Activated T-cell treated with anti-CD3 and anti-CD28 coated beads for 48 hours (primary cell): ENCODE results near the gene SELENOV.

Experiments used
- DNase-seq: peaks from one replicate; pipeline ENCODE4 v3.0.0-alpha.2; 2020; ENCODE audit warnings: low read depth

The SELENOV gene

DNA sequence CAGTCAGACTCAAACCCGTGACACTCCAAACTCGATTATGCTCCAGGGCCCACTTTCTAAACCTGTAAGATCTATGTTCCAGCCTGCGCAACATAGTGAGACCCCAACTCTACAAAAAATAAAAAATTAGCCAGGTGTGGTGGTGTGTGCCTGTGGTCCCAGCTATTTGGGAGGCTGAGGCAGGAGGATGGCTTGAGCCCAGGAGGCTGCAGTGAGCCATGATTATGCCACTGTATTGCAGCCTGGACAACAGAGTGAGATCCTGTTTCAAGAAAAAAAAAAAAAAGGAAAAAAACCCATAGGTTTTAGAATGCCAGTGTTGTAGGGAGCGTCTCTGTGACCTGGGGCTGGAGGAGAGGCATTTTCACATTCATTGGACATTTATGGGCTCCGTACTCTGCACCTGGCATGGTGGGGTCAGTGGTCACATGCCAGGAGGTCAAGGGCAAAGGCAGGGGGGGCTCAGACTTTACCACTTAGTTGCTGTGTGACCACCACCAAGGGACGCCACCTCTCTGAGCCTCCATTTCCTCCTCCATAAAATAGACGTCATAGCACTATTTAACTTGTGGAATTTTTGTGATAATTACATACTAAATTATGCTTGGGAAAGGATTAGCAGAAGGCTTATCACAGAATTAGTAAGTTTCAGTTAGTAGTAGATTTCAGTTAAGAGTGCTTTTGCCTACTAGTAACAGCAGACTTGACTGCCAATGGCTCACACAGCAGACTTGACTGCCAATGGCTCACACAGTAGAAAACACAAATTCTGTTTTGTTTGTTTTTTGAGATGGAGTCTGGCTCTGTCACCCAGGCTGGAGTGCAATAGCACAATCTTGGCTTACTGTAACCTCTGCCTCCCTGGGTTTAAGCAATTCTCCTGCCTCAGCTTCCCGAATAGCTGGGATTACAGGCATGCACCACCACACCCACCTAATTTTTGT is 5.9 kb downstream of the SELENOV start:
- no peak for DNase-seq

DNA sequence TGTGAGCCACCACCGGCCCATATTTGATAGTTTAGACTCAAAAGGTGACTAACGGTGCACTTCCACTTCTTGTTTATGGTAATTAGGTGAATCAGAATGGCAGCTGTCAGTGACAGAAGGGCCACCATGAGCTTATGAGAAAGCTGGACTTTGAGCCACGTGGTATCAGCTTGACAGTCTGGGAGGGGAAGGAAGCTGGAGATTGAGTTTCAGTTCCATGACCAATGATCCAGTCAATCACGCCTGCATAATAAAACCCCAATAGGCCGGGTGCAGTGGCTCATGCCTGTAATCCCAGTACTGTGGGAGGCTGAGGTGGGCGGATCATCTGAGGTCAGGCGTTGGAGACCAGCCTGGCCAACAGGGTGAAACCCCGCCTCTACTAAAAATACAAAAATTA is 9.6 kb downstream of the SELENOV start:
- no peak for DNase-seq

DNA sequence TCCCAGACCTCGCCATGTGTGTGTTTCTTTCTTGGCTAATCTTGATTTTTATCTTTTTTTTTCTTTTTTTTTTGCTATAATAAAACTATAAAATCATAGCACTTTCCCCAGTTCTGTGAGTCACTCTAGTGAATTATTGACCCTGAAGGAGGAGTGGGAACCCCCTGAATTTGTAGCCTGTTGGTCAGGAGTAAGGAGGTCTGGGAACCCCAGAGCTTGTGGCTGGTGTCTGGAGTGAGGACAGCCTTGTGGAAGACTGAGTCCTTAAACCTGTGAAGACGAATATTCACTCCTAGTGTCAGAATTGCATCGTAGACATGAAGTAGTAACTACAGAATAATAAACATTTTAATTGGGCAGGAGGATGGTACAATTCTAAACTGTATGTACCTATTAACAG is 10.3 kb downstream of the SELENOV start:
- no peak for DNase-seq

DNA sequence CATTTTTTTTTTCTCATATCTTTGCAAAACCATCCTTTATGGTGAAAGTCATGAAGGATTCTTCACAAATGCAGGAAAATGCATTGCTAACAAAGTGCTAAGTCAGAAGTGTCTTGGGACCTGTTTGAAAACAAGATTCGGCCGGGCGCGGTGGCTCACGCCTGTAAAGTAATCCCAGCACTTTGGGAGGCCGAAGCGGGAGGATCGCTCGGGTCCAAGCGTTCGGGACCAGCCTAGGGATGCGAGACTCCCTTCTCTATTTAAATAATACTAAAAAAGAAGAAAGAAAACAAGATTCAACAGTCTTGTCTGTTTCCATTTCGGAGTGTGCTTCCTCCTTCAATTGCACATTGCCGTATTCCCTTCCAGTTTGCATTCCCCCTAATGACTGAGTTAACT is 16.9 kb downstream of the SELENOV start:
- DNase-seq = no peak

DNA sequence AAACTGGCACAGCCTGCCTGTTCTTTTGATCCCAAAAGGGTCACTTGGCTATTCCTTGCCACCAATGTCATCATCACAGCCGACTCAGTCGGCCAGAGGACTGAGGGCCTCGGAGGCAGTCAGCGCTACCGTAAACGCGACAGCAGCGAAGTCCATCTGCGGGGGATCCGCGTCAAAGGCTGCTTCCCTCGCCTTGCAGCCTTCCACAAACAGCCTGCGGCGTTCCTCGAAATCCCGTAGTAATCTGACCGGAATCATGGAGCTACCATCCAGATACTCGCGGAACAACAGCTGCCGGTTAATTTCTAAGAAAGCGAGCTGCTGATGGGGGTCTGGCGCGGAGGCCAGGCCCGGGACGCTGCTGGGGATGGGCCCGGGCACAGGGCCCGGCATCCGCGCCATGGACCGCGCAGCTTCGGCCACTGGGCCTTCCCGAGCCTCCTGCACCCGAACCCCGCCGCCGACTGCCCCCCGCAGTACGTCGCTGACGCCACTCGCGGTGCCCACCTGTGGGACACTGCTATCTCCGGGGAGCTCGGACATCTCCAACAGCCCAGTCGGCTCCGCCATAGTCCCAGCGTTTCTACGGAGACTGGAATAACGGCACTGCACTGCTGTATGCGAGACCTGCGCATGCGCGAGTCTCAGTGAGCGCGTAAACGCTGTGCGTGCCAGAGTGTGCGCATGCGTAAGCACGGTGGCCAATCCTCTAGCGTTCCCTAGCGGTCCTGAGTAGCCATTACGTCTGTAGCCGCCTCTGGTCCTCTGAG is 17.5 kb downstream of the SELENOV start, which contains the start of gene EID2B:
EID2B (minus strand) TSS at position 620 of the 770 bp plus-strand sequence; CDS start at position 570, 50 bp downstream.
- peak; percentile 92 for DNase-seq

DNA sequence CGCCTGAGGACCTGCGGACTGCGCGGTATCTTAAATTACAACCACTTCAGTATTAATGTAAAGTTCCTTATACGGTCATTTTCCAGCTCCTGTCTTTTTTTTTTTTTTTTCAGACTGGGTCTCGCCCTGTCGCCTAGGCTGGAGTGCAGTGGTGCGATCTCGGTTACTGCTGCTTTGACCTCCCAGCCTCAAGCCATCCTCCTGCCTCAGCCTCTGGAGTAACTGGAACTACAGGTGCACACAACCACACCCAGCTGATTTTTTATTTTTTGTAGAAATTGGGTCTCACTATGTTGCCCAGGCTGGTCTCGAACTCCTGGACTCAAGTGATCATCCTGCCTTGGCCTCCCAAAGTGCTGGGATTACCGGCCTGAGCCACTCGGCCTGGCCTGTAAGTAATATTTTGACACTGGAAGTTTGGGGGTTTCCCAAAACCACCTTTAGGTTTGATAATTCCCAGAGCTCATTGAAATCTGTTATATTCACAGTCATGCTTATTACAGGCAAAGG is 18.1 kb downstream of the SELENOV start:
- no peak for DNase-seq

DNA sequence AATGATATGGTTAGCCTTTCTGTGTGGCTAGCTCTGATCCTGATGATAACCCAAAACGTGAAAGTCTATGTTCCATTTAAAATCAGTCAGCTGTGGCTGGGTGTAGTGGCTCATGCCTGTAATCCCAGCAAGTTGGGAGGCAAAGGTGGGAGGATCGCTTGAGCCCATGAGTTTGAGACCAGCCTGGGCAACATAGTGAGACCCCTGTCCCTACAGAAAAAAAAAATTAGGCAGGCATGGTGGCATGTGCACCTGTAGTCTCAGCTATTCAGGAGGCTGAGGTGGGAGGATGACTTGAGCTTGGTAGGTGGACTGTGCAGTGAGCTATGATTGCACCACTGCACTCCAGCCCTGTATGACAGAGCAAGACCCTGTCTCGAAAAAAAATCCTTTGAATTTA is 18.9 kb downstream of the SELENOV start:
- no peak for DNase-seq

DNA sequence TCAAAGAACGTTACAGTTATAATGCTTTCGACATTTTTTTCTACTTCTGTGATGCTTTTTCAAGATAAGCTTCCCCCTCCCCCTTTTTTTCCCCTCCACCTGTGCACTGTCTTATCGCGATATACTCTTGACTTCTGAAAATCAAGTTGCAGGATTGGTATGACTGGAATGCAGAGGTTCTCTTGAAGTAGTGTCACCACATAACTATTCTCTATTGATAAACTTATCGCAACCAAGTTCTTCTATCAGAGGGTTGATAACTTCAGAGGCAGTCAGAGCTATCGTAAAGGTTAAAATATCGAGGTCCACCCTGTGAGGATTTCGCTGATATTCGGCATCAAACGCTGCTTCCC is 24.2 kb downstream of the SELENOV start:
- no peak for DNase-seq

DNA sequence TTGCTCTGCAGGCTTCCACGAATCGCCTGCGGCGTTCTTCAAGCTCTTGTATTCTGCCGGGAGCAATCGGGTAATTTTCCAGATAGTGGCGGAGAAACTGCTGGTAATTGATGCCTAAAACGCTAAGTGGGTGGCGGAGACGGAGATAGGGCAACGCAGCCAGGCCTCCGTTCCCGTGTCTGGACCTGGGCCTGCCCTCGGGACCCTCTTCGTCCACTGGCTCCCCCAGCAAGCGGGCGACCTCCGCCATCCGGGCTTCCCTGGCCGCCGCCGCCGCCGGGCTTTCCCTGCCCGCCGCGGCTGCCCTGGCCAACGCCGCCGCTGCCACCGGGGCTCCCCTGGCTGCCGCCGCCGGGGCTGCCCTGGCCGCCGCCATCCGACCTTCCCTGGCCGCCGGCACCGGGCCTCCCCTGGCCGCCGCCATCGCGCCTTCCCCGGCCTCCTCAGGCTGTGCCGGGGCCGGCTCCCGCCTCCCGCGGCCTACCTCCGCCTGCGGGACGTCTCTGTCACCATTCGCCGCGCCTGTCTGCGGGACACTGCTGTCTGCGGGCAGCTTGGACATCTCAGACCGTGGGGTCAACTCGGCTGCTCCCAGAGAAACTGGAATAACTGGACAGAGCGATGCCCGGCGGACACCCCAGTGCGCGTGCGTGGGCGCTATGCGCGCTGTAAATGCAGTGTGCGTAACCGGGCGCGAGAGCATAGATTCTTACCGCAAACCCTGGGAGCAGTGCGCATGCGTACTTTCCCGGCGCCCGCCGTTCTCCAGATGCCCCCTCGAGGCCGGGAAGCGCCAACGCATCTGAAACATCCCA is 24.8 kb downstream of the SELENOV start, which contains the start of gene EID2:
EID2 (minus strand) TSS at position 644 of the 815 bp plus-strand sequence; CDS start at position 562, 82 bp downstream.
- DNase-seq = peak; percentile 92

DNA sequence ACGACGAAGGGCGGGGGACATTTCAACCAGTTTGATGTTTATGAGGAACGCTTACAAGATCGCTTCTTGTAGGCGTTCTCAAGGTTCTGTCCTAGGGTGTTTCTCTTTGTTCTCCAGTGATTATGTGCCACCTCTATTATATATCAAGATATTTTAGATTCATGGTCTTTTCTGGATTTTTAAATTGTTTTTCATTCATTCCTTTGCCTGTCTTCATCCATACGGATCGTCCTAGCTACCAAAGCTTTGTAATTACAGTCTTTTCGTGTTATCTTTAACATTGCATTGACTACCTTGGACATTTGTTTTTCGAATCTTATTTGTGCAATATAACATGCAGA is 25.4 kb downstream of the SELENOV start:
- DNase-seq = no peak

DNA sequence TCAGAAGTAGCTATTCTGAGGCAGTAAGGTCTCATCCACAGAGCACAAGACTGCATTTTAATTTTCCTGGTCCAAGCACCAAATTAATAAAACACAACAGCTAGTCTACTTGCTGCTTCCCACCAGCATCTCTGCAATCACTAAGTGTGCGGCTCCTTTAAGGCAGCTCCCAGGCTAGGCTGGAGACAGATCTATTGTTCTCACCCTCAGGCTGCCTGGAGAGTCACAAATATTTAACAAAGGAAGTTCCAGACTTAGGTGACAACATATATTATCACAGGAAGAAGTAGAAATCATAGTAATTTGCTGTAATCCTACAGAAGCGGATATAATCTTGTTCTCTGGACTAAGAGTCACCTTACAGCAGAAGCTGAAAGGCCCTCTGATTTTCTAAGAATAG is 27.3 kb downstream of the SELENOV start:
- DNase-seq = no peak

DNA sequence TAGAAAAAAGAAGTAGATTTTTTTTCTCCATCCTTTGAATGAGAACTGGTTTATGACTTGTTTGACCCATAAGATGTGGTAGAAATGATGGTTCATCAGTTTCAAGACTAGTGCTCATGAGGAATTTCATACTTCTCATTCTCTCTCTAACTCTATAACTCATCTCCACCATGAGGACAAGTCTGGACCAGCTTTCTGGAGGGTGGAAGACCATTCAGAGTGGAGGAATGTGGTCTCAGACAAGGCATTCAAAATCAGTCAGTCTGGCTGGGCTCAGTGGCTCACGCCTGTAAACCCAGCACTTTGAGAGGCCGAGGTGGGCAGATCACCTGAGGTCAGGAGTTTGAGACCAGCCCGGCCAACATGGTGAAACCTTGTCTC is 28.5 kb downstream of the SELENOV start:
- DNase-seq = no peak

DNA sequence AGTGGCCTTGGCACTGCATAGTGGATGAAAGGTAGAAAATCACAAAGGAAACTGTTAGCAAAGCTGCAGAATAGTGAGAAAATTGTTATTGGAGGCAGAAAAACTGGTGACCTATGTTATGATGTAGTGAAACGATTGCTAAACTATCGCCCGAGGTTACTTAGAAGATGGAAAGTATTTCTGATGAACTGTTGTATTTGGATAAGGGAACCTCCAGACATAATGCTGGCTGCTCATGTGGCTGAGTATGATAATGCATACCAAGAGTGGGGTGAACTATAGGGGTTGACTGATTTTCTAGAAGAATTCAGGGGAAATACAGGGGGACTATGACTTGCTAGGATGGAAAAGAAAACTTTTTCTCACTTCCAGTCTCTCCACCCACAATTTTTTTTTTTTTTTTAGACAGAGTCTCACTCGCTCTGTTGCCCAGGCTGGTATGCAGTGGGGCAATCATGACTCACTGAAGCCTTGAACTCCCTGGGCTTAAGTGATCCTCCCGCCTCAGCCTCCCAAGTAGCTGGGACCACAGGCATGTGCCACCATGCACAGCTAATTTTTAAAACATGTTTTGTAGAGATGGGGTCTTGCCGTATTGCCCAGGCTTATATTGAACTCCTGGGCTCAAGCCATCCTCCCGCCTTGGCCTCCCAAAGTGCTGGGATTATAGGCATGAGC is 29.4 kb downstream of the SELENOV start:
- no peak for DNase-seq

DNA sequence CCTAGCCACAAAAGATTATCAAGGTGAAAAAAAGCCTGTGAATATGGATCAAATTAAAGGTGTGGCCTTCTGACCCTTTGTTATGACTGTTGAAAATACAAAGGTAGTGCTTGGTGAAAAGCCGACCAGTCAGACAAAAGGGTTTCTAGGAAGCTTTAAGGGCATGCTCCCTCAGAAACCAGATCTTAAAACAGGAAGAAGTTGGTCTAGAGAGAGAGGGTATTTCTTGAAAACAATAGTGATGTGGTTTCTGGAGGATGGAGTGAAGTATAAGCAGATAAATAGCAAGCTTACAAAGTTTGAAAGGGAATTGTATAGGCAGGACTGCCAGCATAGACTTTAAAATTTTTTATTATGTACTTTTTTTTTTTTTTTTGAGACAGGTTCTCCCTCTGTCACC is 30.0 kb downstream of the SELENOV start:
- DNase-seq = no peak

DNA sequence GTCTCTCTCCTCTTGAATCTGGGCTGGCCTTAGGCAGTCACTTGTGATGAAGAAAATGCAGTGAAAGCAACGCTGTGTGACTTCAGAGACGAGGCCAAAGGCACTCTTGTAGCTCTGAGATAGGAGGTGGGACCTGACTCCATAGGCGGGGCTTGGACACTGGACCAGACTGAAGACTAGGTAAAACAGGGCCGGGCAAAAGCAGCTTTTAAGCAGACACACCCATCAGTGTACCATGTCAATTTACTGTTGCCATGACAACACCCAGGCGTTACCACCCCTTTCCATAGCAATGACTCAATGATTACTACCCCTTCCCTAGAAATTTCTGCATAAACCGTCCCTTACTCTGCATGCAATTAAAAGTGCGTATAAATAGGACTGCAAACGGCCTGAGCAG is 31.7 kb downstream of the SELENOV start:
- DNase-seq = no peak

DNA sequence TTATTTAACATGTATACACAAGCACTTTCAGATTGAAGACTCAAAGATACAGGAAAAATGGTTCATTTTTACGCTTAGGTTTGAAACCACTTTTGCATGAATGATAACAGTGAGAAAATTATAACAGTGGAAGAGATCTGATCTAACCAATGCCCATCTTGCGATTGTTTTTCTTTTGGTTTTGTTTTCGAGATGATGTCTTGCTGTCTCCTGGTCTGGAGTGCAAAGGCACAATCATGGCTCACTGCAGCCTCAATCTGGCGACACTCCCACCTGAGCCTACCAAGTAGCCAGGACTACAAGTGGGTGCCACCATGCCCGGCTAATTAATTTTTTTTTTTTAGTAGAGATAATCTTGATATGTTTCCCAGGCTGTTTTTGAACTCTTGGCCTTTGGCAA is 35.3 kb downstream of the SELENOV start:
- DNase-seq = no peak

DNA sequence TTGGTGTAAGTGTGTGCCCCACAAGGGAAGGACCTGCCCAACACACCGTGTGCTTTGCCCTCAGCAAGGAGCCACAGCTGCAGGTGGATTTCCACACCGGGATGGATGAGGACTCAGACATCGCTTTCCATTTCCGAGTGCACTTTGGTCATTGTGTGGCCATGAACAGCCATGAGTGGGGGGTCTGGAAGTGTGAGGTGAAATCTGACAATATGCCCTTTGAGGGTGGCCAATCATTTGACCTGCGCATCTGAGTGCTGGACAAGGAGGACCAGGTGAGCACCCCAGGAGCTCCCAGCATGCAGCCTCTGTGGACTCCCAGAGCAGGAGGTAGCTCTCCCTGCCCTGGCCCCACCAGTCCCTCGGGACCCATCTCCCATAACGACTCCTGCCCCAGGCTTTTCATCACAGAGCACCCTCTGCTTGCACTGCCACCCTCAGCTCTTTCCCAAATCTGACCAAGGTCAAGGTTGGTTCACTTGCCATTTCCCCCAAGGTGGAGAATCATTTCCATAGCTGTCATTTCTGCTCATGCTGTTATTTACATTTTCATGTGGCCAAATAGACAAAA is 38.2 kb downstream of the SELENOV start:
- DNase-seq = no peak

DNA sequence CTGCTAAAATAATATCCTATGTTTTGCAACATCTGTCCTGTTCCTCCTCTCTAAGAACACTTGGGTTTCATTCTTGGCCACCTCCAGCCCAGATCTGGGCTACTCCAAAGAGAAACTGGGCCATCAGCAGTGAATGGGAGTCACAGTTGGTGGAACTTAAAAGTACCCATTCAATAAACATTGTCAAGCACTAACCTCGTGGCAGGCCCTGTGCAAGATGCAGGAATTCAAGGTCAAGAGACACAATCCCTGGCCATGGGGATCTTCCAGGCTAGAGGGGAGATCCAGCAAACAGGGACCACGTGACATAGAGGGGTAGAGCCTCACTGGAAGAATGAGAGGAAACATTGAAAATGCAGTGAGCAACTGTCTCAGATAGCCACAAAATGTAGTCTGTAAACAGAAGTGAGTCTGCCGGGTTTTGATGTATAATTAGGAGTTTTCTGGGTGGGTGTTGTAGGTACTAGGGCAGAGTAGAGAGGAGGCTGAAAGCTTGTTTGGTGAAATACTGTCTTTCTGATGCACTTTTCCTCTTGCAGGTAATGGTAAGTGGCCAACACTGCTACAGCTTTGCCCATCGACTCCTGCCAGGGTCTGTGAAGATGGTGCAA is 39.9 kb downstream of the SELENOV start:
- no peak for DNase-seq

DNA sequence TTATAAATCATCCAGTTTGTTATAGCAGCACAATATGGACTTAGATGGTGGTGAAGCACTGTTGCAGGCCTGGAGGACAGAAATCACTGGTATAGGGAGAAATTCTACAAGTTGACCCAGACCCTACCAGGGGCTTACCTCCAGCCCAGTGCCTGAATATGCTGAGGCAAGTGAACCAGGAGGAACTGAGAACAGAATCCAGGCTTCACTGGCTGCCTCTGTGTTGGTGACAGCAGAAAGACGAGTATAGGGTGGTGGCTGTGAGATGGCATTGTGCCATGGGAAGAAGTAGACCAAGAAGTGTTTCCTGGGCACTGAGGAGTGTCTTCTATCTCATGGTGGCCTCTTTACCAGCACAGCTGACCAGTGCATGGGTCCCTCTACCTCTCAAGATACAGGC is 40.9 kb downstream of the SELENOV start:
- no peak for DNase-seq

DNA sequence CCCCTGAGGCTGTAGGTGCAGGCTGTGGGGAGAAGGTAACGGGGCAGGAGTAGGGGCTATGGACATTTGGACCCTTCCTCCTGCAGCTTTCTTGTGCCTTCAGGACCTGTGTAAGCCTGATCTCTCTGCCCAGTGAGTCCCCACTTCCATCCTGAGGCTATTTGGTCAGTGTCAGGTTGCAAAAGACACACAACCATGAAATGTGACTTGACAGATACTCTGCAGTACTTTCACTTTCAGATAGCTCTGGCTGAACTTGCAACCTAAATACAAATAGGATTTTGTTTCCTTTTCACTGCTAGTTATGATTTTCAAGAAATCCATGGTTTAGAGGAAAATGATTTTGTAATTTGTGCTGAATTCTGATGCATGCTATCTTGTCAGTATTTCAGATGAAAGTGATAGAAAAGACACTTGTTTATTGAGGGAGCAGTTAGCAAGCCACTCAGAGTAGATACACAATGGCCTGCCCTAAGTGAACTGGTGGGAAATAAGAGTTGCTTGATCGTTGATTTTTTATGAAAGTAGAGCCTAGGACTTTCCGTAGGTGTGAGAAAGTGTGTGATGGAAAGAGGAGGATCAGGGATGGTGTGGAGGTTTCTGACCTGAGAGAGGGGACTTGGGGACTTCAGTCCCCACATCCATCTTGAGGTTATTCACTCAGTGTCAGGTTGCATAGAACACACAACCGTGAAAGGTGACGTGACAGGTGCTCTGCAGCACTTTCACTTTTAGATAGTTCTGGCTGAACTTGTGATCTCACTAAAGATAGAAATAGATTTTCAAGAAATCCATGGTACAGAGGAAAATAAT is 43.1 kb downstream of the SELENOV start:
- no peak for DNase-seq
